Measurements from ENCODE around the gene ADCY7.

Gene ADCY7

DNA sequence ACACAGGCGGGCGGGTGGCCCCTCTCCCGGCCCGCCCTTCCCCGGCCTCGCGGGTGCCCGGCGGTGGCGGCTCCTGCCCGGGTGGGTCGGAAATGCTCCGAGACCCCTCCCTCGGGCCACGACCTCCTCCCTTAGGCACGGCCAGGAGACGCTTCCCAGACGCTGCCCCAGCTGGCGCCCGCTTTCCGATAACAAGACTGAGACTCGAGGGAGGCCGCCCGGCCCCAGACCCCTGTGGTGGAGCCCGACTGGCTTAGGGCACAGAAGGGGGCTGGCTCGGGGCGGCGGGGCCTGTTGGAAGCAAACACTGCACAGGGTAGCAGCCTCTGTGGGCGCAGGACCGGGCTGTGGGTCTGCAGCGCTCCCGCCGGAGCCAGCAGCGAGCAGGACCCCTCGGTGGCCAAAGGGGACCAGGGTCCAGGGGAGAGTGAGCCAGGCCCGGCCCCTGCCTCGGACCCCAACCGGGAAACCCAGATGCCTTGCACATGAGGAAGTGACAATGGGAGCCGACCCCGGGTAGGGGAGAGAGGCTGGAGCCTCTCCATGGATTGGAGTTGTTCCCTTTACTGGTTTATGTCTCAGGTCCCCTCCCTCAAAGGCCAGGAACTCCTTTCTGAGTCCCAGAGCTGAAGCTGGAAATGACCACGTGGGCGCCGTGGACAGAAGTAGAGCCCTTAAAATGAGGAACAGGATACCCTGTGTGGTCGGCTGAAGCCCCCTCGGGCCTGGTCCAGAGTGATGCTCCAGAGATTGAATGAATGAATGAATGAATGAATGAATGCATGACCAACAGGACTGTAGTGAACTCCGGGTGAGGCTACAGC lies 19.8 kb upstream of the ADCY7 start:
- TF ChIP-seq, protein P1, sequence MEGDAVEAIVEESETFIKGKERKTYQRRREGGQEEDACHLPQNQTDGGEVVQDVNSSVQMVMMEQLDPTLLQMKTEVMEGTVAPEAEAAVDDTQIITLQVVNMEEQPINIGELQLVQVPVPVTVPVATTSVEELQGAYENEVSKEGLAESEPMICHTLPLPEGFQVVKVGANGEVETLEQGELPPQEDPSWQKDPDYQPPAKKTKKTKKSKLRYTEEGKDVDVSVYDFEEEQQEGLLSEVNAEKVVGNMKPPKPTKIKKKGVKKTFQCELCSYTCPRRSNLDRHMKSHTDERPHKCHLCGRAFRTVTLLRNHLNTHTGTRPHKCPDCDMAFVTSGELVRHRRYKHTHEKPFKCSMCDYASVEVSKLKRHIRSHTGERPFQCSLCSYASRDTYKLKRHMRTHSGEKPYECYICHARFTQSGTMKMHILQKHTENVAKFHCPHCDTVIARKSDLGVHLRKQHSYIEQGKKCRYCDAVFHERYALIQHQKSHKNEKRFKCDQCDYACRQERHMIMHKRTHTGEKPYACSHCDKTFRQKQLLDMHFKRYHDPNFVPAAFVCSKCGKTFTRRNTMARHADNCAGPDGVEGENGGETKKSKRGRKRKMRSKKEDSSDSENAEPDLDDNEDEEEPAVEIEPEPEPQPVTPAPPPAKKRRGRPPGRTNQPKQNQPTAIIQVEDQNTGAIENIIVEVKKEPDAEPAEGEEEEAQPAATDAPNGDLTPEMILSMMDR (IDR thresholded peaks at IDR 0.05), result no peak

DNA sequence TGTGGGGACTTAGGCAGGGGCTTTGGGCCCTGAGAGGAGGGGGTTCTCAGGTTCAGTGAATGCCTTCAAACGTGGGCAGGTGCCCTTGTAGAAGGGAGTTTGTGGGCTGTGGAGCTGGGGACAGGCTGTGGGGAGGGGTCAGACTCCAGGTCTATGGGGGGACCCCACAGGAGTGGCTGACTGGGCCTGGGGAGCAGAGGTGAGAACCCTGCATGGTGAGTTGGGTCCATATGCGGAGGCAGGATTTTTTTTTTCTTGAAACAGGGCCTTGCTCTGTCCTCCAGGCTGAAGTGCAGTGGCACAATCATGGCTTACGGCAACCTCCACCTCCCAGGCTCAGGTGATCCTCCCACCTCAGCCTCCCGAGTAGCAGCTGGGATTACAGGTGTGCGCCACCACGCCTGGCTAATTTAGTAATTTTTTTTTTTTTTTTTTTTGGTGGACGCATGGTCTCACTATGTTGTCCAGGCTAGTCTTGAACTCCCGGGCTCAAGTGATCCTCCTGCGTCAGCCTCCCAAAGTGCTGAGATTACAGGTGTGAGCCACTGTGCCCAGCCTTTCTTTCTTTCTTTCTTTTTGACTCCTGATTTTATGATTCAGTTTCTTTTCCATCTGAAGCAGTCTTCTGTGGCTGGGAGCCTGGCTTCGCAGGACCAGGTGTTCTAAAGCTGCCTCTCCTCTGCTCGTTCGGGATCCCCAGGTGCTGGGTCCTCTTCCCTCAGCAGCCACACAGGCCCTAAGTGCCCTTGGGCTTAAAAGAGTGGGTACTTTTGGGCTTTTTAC lies 19.0 kb upstream of the ADCY7 start:
- TF ChIP-seq, protein P1 (IDR thresholded peaks at IDR 0.05), result no peak

DNA sequence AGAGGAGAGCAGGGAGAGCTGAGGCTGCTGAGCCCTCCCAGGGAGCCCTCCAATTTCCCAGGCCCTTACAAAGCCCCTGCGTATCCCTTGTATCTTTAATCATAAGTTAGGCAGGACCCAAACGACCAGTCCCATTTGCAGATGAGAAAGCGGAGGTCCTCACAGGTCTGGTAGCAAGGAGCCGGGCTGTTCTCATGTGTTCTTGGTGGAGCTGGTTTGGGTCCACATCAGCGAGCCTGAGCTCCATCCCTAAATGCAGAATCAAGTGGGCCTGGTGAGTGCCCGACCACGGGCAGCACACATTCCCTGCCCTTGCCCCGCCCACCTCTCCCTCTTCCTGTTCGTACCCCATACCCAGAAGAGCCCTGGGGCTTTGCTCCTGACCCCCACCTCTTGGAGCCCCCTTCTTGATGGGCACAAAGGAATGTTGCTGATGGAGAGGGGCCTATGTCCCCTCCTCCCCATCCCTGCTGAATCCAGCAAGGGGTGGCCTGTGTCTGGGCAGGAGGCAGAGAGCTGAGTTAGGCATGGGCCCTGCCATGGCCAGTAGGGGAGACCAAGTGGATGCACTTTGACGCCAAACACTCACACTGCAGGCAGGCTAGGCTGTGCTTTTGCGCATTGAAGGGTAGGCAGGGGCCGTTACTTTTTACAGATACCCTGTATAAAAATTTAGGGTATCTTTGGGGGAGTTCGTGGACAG lies 18.3 kb upstream of the ADCY7 start:
- TF ChIP-seq, protein P1 (IDR thresholded peaks at IDR 0.05), result no peak

DNA sequence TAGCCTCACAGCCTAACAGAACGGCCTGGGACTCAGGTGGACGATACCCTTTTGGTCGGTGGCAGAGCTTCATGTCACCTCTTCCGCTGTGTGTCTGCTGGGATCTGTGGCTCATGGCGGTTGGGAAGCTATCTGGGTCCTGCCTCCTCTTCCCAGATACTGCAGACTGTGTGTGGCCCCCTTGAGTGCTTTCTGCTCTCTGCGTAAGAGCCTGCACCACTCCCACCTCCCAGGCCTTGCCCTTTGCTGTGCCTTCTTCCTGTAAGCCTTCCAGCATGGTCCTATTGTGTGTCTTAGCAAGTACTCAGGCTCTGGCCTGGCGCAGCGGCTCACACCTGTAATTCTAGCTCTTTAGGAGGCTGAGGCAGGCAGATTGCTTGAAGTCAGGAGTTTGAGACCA lies 17.5 kb upstream of the ADCY7 start:
- TF ChIP-seq, protein P1 (IDR thresholded peaks at IDR 0.05), result no peak

DNA sequence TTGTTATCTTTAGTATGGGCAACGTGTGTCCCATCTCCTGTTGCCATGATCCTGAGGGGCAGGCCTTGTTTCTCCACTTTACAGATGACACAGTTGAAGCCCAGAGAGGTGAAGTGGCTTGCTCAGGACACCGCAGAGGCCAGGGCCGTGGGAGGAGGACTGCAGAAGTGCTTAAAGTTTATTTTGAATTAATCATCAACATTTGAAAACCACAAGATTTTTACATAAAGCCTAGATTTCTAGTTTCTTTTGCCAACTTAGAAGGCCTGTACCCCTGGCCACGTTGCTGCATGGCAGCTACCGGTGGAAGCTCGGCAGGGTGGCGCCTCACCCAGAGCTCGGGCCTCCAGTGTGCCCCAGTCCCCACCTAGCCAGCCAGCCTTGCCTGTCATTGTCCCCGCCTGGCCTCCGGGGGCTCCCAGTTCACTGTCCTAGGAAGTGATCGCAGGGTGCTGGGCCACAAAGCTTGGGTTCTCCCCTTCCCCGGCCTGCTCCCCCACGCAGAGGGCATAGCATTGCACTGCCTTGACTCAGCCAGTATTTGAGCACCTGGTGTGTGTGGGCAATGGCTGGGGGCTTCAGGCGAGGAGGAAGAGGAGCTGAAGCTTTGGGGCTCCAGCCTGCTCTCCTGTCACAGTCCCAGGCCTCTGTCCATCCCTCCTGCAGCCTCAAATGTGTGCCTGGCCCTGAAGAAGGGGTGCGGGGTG lies 14.8 kb upstream of the ADCY7 start:
- TF ChIP-seq, protein P1 (IDR thresholded peaks at IDR 0.05), result no peak

DNA sequence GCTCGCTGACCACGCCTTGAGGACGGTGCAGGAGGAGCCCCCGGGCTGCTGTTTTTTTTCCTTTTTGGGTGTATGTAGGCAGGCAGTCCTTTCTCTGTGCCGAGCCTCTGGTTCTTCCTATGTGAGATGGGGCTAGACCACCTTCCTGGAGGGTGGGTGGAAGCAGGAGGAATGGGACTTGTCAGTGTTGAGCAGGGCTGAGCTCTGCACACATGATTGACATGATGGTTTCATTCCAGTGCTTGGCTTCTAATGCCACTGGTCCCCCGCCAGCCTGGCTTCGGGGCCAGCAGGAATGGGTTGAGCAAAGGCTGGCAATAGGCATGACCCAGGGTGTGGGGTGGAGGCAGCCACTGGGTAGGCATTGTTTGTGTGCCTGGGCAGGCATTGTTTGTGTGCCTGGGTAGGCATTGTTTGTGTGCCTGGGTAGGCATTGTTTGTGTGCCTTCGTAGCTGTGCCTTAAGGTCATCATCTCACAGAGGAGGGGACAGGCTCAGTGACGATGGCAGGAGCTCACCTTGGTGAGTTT lies 14.2 kb upstream of the ADCY7 start:
- TF ChIP-seq, protein P1 (IDR thresholded peaks at IDR 0.05), result no peak

Measured in LNCAP (cell line).